Activated T-cell treated with anti-CD3 and anti-CD28 coated beads for 4 hours (primary cell): ENCODE measurements around the gene TP53I13.

Source experiments
- DNase-seq: peaks from one replicate; pipeline ENCODE4 v3.0.0-alpha.2; 2020

TP53I13 gene

DNA sequence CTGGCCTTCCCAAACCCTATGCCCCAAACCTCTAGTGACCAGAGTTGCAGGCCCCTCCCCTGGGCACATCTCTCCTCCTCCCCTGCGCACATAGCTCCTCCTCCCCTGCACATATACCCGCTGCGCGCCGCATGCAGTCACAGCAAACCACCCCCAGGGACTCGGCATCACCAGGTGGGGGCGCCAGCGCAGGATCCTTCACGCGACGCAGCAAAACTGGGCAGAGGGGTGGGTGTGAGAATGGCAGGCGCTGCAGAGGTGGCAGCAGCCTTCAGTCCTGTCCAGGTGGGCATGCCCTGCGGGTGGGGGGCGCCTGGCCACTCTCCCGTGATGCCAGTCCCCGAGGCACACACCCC is 48.6 kb downstream of the TP53I13 start:
- peak; percentile 86 for DNase-seq

DNA sequence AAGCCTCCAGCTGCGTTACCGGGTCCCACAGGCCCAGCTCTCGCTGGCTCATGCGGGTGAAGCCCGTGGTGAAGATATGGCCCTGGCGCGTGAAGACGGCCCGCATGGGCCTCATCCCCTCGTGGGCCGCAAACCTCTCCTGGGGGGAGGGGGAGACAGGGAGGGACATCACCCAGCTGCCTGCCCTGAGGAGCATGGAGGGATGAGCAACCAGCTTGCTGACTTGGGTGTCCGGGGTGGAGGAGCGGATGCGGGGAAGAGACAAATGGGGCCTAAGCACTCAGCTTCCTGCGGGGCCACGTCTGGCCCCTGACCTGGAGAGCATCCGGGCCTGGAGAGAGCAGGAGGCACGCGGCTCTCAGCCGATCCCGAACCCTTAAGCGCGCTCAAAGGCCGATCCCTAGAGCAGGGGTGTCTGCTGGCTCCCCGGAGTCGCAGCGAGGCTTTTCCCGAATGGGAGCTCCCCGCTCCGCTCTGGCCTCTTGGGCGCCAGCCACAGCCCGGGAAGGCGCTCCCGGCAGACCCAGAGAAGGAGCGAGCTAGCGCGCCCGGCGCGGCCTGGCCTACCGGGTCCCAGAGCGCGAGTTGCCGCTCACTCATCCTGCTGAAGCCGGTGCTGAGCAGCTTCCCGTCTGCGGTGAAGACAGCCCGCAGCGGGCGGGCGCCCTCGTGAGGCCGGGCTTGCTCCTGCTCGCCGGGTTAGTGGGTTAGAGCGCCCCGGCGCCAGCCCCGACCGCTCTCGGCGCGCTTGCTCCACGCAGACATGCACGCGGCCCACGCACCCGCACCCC is 49.2 kb downstream of the TP53I13 start:
- DNase-seq, result peak; percentile 86

DNA sequence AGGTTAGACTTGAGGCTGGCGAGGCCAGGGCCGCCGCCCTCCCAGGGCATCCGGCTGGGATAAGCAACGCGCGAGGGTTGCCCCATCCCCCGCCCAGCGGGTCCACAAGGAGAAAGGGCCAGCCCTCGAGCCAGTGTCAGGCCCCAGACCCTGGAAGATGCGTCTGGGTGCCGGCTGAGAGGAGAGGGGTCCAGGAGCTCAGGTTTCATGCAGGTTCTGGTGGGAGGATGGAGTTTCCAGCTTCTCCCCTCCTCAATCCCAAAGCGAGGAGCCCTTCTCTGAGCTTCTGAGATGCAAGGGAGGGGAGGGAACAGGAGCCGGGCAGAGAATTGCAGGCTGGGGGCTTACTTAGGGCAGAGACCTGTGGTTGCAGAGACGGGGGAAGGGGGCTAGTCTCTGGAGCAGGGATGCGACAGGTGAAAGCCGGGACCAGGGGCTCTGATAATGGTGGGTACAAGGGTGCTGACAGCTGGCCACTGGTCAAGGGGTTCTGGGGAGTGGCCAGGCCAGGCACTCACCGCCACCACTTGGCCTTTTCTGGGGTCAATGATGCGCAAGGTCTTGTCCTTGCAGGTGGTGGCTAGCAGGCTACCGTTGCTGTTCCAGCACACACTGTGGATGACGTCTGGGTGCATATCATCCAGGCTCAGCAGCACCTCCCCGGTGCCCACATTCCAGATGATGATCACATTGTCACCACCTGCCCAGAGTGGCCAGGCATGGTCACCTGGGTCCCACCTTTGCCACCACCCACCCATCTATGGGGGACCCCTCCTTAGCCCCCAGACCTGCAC is 50.0 kb downstream of the TP53I13 start:
- no peak for DNase-seq

DNA sequence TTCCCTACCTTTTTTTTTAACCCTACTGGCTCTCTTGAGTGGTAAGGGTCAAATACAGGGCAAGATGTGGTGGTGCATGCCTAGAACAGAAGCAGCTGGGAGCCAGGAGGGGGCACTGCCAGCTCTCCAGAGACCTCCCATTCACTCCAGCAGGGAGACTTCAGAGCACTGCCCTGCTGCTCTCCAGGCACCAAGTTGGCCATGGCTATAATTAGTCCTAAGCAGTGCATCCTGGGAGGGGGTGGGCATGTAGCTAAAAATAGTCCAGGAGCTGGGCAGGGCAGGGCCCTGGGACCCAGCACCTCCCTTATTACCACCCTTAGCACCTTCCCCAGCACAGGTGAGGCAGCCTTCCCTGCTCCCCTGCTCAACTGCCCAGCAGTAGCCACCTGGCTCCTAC is 50.8 kb downstream of the TP53I13 start:
- DNase-seq, result no peak

DNA sequence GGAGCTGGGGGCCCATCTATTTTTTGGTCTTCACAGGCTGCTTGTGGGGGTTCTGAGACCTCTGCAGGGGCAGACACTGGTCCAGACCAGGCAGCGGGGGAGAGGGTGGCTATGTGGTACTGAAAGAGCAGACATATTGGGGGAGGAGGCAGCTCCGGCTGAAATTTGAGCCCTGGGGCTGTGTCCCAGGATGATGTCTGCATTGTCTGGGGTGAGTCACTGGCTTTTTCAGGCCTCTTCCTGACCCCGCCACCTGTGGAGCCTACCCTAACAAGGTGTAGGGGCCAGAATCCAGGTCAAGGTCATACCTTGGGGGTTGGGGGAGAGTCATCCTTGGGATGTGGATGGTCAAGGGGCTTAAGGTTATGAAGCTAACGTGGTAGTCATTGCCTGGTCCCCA is 51.8 kb downstream of the TP53I13 start:
- DNase-seq, result no peak

DNA sequence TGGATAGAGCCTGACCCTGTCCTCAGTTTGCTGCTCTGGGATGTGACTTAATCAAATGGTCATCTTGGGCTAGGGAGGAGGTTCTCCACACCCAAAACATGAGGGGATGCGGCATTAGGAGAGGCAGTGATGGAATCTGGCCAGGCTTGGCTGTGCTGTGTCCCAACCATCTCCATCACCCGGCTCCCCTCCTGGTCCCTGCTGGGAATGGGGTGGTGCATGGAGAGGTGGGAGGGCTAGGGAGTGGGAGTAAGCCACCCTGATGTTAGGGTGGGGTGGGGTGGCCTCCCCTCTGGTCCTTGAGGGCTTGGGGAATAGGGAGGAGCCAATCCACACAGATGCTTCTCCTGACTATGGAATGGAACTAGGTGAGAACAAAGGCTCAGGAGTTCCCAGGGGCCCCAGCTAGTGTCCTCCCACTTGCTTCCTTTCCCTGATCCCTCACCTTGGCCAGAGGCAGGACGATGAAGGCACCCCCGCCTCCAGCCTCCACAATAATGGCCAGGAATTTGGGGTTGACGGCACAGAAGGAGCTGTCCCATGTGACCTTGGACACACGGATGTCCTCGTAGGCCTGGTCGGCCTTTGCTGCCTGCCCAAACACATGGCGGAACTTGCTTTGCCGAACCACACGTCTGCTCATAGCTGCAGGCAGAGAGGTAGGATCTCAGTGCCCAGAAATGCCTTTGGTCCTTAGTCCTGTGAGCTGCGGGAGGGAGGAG is 52.4 kb downstream of the TP53I13 start:
- no peak for DNase-seq

DNA sequence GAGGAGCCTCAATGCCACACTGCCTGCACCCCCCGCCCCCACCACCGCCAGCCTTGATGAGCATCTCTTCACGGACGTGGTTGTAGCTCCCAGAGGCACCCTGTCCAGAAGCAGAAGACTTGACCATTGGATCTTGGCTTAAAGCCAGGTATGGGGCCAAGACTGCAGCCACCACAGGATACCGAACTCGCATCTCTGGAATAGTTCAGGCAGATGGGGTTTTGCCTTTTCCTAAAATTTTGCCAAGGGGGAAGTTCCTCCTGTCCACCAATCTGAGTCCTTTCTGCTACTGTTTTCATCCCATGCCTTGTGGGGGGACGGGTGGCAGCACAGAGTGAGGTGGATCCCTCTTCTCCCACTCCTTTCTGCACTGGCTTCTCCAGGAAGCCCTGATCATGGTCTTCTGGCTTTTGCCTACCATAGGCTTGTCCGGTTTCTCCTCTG is 53.3 kb downstream of the TP53I13 start:
- no peak for DNase-seq
